ENCODE results near the gene C16orf90. TPM values are rescaled to one million over a fixed set of nuclear protein-coding genes. Genes with fewer than 3 reads are reported as not detected.
A peak's percentile ranks its signal among the peaks of the same experiment; 100 is the strongest.

Gene C16orf90
- total RNA-seq, 2 donors from 2014 or later, result not detected

GRCh38 chr16:3487521-3488410, 7.5 kb downstream of the C16orf90 start:
- no peaks in the 10 kb centered on the region for H3K9me3 Mint-ChIP-seq
- H3K9ac ChIP-seq (ENCODE audit: extremely low read depth, low read length, poor library complexity, severe bottlenecking), result no peak overlapping the region
- peak; percentile 55 for DNase-seq
- WGBS, 2 experiments (ENCODE audit: insufficient coverage in 1 of 2, insufficient read length in 1 of 2), result 94 to 99% methylated on average over 19 to 24 of the region's 24 CpGs
- peaks cover 30% of the 10 kb centered on the region for H3K36me3 Mint-ChIP-seq (ENCODE audit: low read depth)
- no peaks in the 10 kb centered on the region for H3K4me1 Mint-ChIP-seq
- TF ChIP-seq CTCF (conservative IDR thresholded peaks at IDR 0.05), result no peak
- H3K9me3 ChIP-seq (ENCODE audit: control insufficient read depth, low read length), result no peaks in the 10 kb centered on the region
- no peak overlapping the region for H3K4me3 ChIP-seq (ENCODE audit: low read length)
- H3K4me1 ChIP-seq (ENCODE audit: control insufficient read depth, insufficient read depth, low read length), result no peaks in the 10 kb centered on the region
- H3K27me3 Mint-ChIP-seq (ENCODE audit: insufficient read depth), result no peaks in the 10 kb centered on the region
- peak overlapping the region; percentile 78 for H3K27ac Mint-ChIP-seq
- no peaks in the 10 kb centered on the region for H3K27me3 ChIP-seq (ENCODE audit: control insufficient read depth, insufficient read depth, low read length, poor library complexity, severe bottlenecking)
- no peak overlapping the region for H3K27ac ChIP-seq (ENCODE audit: low read depth, low read length)
- peaks cover 29% of the 10 kb centered on the region for H3K36me3 ChIP-seq (ENCODE audit: control insufficient read depth, insufficient read depth, low read length)
- H3K4me3 Mint-ChIP-seq, result no peak overlapping the region

- H3K27me3 ChIP-seq (ENCODE audit: control insufficient read depth, insufficient read depth, low read length, poor library complexity, severe bottlenecking), result no peaks in the 10 kb centered on the region
- H3K36me3 ChIP-seq (ENCODE audit: control insufficient read depth, insufficient read depth, low read length), result peaks cover 35% of the 10 kb centered on the region
- H3K27ac Mint-ChIP-seq, result peak overlapping the region; percentile 49
- peaks cover 1% of the 10 kb centered on the region for H3K4me1 Mint-ChIP-seq
- peak; percentile 40 for DNase-seq
- no peak overlapping the region for H3K4me3 ChIP-seq (ENCODE audit: low read length)
- H3K27me3 Mint-ChIP-seq (ENCODE audit: insufficient read depth), result no peaks in the 10 kb centered on the region
- no peak for TF ChIP-seq CTCF (conservative IDR thresholded peaks at IDR 0.05)
- no peaks in the 10 kb centered on the region for H3K9me3 Mint-ChIP-seq
- WGBS, 2 experiments (ENCODE audit: insufficient coverage in 1 of 2, insufficient read length in 1 of 2), result 93 to 95% methylated on average over 23 to 24 of the region's 24 CpGs
- H3K9ac ChIP-seq (ENCODE audit: extremely low read depth, low read length, poor library complexity, severe bottlenecking), result no peak overlapping the region
- no peaks in the 10 kb centered on the region for H3K9me3 ChIP-seq (ENCODE audit: control insufficient read depth, low read length)
- H3K36me3 Mint-ChIP-seq (ENCODE audit: low read depth), result peaks cover 40% of the 10 kb centered on the region
- no peaks in the 10 kb centered on the region for H3K4me1 ChIP-seq (ENCODE audit: control insufficient read depth, insufficient read depth, low read length)
- no peak overlapping the region for H3K27ac ChIP-seq (ENCODE audit: low read depth, low read length)
- H3K4me3 Mint-ChIP-seq, result no peak overlapping the region
These were observed 8.6 kb downstream of the C16orf90 start for GRCh38 chr16:3486506-3487215.

- Histone ChIP-seq H3K4me3 (ENCODE audit: low read length) (no peak overlapping the region), H3K9me3 (ENCODE audit: control insufficient read depth, low read length) (no peaks in the 10 kb centered on the region), H3K27ac (ENCODE audit: low read depth, low read length) (no peak overlapping the region), H3K36me3 (ENCODE audit: control insufficient read depth, insufficient read depth, low read length) (peaks cover 39% of the 10 kb centered on the region), H3K27me3 (ENCODE audit: control insufficient read depth, insufficient read depth, low read length, poor library complexity, severe bottlenecking) (no peaks in the 10 kb centered on the region), H3K4me1 (ENCODE audit: control insufficient read depth, insufficient read depth, low read length) (no peaks in the 10 kb centered on the region), H3K9ac (ENCODE audit: extremely low read depth, low read length, poor library complexity, severe bottlenecking) (no peak overlapping the region)
- H3K27me3 Mint-ChIP-seq (ENCODE audit: insufficient read depth), result no peaks in the 10 kb centered on the region
- H3K9me3 Mint-ChIP-seq, result no peaks in the 10 kb centered on the region
- DNase-seq, result peak; percentile 73
- peak; percentile 49 for TF ChIP-seq CTCF (conservative IDR thresholded peaks at IDR 0.05)
- H3K36me3 Mint-ChIP-seq (ENCODE audit: low read depth), result peaks cover 47% of the 10 kb centered on the region
- no peak overlapping the region for H3K27ac Mint-ChIP-seq
- 93 to 96% methylated on average over 10 to 20 of the region's 20 CpGs for WGBS, 2 experiments (ENCODE audit: insufficient coverage in 1 of 2, insufficient read length in 1 of 2)
- peaks cover 8% of the 10 kb centered on the region for H3K4me1 Mint-ChIP-seq
- no peak overlapping the region for H3K4me3 Mint-ChIP-seq
These were observed 9.3 kb downstream of the C16orf90 start for GRCh38 chr16:3485821-3486505.
